Stimulated activated CD8-positive, alpha-beta memory T cell treated with anti-CD3 and anti-CD28 coated beads, Interleukin-4, amount 100 ng/mL, for 4 hours (primary cell): Measurements from ENCODE around the gene ST3GAL5.
A peak's percentile ranks its signal among the peaks of the same experiment; 100 is the strongest.
"Not testable (repeated sequence)": the region's sequence is repeated elsewhere in the genome, so short reads cannot be mapped to it uniquely, and the experiment has no call there.

ENCODE experiments used
- DNase-seq, 2 donors: peaks; one replicate each; pipeline ENCODE4 v3.0.0-alpha.2; 2020; ENCODE audit warnings: low read depth in 2 of 2, low spot score in 1 of 2

Gene ST3GAL5

DNA sequence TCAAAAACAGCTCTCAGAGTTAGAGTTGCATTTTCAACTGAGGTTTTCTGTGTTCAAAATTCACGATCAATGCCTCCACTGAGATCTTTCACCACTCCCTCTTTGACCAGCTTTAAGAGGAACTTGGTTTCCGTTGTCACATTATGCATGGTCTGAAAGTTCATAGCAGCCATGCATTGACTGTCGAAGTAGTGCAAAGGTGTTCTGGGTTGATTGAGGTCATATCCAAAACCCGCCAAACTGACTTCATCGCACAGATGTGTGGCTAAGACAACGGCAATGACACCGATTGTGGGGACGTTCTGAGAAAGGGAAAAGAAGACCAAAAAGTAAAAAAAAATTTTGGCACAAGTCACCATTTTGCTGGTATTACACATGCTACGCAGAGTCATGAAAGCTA lies 48.7 kb downstream of the ST3GAL5 start:
- DNase-seq = no peak

DNA sequence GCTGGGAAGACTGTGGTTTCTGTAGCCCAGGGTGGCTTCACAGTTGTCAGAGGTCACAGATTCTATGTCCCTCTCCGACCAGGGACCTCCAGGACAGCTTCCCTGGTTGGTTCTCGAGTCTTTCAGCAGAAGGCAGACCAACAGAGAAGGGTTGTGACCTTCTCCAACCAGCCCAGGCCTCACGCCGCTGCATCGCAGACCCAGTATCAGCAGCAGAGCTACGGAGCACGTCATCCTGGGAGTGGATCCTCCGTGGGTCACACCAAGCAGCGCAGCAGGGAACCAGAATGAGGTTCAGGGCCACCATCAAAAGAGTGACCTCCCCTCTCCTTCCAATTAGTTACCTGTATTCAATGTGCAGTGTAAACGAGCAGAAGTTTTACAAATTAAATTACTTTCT lies 49.3 kb downstream of the ST3GAL5 start:
- DNase-seq = no peak

DNA sequence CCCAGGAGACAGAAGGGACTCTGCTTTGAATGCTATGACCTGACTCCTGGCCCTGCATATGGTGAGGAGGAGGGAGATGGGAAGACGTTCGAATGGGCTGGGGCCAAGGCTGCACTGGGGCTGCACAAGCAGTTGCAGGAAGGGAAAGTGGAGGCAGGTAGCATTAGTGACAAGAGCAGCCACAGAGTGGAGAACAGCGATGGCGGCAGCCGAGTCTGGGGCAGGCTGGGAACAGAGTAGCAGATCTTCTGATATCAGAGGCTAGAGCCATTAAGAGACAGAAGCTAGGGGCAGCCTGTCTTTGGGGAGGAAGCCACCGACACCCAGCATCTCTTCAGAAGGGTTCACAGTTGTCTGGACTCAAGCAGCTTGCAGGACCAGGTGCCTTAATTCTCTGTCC lies 50.1 kb downstream of the ST3GAL5 start:
- no peak for DNase-seq

DNA sequence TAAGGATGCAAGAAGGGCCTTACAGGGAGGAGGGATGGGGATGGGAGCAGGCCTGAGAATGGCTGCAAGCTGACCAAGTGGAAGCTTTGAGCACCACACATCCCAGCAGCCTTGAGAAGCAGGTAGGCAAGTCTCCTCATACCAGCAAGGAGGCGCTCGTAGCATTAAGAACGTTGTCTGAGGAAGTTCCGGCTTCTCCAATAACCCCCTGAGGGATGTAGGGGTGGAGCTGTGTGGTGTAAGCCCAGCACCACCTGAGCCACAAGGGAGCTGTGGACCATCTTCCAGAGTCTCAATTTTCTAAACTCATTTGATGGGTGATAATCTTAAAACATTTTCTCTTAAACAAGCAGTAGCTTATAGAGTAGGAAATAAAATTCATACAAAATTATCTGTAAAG lies 50.6 kb downstream of the ST3GAL5 start:
- DNase-seq = no peak

DNA sequence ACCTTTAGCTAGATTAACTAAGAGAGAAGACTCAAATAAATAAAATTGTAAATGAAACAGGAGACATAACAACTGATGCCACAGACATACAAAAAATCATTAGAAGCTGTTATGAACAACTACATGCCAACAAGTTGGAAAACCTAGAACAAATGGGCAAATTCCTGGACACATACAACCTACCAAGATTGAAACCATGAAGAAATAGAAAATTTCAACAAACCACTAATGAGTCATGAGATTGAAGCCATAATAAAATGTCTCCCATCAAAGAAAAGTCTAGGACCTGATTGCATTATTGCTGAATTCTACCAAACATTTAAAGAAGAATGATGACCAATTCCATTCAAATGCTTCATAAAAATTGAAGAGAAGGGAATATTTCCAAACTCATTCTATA lies 54.3 kb downstream of the ST3GAL5 start:
- DNase-seq = no peak

DNA sequence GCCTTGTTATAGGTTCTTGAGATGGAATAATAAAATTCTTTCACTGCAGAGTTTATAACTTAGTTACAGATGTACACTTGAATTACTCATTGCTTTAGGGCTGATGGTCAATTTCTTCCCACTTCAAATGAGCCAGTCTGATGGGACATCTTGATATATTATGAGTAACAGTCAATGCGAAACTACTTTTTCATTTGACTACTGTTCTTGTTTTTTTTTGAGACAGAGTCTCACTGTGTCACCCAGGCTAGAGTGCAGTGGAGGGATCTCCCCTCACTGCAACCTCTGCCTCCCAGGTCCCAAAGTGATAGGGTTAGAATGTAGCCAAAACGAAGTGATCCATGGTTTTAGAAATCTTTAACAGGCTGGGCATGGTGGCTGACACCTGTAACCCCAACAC lies 57.1 kb downstream of the ST3GAL5 start:
- no peak for DNase-seq

DNA sequence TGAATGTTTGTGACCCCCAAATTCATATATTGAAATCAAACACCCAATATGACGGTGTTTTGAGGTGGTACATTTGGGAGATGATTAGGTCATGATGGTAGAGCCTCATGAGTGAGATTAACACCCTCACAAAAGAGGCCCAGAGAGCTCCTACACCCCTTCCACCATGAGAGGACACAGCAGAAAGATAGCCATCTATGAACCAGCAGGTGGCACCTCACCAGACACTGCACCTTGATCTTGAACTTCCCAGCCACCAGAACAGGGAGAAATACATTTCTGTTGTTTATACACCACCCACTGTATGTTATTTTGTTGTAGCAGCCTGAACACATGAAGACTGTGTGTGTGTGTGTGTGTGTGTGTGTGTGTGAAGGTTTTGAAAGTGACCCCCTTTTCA lies 58.1 kb downstream of the ST3GAL5 start:
- DNase-seq = no peak

DNA sequence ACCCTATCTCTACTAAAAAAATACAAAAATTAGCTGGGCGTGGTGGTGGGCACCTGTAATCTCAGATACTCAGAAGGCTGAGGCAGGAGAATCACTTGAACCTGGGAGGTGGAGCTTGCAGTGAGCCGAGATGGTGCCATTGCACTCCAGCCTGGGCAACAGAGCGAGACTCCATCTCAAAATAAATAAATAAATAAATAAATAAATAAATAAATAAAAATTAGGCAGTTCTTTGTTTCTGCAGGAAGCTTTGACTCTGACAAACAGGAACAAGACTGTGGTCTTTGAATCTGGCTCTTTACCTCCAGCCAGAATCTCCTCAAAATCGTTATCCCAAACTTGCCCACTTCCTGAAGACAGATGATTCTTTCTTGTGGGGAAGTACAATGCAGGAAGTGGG lies 59.4 kb downstream of the ST3GAL5 start:
- not testable (repeated sequence) for DNase-seq

DNA sequence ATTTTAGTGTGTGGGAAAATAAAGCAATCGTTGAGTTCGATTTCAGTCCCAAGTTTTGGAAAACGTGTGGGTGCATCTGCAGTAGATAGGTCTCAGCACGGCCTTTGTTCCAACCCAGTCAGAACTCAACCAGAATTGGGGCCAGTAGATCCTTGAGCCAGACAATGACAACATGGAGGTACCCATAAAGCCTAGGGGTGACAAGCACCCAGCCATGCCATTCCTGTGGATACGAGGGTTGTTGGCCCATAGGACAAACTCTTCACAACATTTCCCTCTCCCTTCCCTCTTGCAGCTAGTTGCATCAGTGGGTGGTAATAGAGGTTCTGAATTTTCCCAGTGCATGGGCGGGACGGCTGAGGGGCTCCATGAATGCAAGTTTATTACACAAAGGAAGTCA lies 60.1 kb downstream of the ST3GAL5 start:
- DNase-seq = no peak

DNA sequence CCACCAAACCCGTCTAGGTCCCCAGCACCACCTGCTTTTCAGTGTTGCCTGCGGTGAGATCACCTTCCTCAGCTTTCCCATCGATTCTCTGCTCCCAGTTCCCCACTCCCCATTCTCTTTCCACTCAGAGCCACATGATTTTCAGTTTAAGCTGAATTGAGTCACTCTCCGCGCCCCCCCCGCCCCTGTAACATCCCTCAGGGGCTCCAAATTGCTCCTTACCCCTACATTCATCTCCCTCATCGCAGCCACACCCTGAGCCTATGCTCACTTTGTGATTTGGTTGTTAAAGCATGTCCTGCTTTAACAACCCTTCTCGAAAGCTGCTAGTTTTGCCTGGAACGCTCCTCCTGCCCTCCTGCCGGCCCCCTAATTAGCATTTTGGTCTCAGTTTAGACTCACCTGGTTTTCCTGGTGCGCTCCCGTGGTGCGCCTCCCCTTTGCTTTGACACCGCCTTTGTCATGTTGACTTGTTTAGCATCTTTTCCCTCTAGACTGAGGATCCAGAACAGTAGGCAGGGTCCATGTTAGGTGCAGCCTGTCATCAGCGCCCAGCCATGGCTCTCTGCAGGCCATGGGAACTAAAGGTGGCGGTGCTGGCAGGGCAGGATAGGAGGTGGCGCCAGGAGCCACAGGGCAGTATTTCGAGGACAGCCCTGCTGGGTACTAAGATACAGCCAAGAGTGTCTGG lies 60.8 kb downstream of the ST3GAL5 start:
- DNase-seq = no peak

DNA sequence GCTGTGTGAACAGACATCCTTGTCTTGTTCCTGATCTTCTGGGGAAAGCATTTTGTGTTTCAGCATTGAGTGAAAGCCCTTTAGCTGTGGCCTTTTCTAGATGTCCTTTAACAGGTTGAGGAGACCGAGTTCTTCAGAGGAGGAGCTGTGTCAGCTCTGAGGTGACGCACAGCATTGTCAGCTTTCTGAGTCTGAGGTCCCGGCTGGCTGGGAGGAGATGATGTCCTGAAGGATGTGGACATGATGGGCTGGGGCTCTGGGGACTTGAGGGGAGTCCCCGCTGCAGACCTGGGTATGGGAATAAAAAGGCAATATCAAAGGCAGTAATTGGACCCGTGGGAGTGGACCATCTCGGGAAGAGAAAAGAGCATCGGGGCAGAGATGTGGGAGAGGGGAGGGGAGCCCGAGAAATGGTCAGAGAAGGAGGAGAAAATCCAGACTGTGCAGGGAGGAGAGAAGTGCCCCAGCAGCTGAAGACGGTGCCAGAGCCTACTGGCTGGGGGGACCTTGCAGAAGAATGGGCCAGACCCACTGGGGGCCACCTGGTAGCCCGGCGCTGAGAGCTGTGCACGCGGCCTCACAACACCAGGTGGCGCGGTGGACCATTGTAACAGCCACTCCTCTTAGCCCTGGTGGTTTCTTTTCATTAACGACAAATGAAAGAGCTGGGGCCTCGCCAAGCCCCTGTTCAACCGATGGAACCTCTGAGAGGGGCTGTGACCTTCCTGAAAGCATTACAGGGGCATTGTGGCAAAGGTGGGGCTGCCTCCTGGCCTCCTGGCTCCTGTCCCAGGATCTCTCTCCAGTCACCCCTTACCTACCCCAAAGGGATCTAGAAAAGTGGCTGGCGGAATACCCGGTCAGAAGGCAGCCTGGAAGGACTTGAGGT lies 61.6 kb downstream of the ST3GAL5 start:
- DNase-seq = peak; percentile 61 to 72

DNA sequence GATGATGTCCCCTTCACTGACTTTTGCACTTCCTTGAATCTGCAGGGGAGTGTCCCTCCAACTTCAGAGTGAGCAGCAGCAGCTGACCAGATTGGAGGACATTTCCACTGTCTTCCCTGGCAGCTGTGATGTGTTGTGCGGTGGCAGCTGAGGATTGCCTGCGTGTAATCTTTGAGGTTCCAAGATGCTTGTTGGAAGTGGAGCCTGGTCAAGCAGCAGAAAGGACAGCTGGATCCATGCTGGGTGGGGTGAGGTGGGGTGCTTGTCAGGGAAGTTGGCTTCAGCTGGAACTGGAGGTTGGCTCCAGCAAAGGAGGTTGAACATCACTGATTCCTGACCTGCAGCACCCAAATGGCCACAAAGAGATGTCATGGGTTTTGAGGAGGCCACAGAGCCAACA lies 64.8 kb downstream of the ST3GAL5 start:
- DNase-seq = no peak

DNA sequence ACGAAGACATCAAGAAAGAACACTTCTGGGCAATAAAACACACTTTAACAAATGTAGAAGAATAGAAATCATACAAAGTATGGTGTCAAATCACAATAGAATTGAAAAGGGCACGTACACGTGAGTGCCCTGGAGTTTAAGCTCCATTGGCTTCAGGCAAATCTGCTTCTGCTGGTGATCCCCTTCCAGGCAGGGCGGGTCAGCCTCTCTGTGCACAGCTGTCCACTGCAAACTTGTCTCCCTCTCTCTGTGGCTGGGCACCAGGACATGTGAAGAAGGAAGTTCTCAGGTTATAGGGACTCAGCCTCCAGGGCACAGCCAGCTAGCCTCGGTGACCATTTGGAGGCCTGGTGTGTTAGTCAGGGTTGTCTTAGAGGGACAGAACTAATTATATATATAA lies 66.0 kb downstream of the ST3GAL5 start:
- no peak for DNase-seq

DNA sequence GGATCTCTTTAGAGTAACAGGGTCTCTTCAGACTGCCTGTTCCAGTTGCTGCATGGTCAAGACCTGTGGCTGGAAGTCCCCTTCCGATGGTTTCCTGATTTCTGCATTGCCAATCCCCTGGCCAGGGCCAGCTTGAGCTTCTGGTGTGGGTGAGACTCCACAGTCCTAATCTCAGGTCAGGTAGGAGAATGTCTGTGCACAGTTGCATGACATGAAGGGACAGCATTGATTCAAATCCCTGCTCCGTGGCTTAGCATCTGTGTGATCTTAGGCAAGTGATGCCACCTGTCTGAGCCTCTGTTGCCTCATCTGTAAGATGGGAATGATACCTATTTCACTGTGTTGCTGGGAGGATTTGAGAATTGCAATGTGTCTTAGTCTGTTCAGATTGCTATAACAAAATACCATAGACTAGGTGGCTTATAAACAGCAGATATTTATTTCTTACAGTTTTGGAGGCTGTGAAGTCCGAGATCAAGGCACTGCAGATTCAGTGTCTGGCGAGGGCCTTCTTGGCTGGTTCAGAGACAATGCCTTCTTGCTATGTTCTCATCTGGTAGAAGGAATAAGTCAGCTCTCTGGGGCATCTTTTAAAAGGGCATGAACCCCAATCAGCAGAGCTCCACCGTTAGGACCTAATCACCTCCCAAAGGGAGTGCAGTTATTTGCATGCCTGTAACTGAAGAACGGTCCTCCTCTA lies 68.8 kb downstream of the ST3GAL5 start:
- no peak for DNase-seq

DNA sequence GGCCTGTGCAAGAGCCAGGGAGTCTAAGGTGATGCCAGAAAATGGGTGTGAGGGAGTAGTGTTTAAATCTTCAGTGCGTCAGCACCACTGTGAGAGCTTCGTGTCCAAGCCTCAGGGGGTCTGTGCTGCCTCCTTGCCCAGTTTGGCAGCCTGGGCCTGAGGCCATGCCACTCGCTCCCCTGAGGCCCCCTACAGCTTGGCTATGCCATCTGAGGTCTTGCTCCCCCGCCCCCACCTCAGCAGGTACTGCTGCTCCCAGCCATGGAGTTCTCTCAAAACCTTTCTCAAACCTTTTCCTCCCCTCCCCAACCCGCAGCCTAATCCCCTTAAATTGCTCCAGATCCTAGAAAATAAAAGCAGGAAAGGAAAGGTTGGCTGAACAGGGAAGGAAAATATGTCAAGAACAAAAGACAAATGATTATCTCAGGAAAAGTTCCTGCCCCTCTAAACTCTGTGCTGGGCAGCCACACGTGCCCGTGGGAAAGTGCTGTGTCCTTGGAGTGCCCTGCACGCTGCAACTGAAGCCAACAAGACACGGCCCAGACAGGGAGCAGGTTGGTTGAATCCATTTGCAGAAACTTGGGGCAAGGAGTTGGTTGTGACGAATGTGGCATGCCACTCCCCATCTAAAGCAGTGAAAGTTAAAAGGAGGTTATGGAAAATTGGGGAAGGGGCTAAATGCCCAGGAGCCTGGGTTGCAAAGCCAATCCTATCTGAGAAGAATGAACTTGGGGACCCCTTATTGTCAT lies 73.8 kb downstream of the ST3GAL5 start:
- no peak for DNase-seq

DNA sequence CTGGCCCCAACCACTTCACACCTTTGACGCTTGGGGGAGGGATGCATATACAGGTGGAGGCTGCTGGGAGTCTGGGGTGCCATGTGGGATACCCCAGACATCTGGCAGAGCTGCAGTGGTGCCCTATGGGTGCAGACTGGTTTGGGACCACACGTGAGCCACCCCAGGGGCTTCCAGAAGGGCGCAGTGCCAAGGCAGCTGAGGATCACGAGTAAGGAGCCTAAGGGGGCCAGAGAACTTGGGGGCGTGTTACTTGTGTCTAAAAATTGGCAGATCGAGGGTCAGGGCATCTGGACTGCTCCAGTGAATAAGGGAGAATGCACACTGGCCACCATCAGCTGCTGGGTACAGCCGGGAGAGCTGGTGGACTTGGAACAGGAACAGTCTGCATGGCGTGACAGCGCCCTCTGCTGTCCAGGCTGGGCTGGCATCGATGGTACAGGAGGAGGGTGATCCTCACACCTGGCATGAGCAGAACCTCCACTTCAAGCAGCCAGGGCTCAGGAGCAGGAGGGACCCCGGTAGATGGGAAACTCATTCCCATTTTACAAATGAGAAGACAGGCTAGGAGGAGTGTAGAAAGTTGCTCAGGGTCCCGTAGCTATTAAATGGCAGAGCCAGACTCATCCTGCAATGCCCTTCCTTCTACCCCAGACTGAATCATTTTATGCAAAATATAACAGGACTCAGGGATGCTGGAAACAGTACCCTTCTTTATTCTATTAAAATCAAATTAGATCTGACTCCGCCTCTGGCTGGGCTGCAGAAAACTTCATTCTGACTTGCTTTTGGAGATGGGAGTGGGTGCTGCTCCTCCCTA lies 74.6 kb downstream of the ST3GAL5 start:
- peak; percentile 59 to 62 for DNase-seq

DNA sequence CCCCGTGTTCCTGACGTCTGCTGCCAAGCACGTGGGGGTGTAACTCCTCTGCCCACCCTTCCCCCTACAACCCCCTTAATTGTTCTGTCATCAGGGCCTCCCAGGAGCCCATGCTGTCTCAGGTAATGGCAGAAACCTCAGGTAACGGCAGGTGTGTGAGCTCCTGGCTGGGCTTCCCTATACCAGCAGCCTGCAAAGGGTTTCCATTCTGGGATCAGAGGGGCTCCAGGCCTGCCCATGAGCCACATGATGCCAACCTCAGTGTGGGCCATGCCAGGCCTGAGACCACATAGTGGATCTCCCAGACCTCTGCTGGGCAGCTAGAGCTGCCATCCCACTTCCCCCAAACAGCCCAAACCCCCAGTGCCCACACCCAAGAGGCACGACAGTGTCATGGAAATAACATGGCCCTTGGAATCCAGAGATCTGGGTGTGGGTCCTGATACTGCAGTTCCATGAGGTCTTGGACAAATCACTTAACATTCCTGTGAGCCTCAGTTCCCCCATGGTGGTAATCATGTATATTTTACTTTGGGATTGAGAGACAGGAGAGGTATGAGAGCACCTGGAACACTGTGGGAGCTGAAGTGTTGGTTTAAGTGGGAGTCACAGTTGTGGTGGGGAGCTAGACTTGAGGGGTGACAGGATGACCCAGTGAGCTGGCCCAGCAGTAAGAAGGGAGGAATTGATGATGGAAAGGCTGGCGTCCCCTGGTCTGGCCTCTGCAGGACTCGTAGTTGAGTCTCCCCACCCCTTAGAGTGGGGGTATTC lies 75.4 kb downstream of the ST3GAL5 start:
- no peak for DNase-seq

DNA sequence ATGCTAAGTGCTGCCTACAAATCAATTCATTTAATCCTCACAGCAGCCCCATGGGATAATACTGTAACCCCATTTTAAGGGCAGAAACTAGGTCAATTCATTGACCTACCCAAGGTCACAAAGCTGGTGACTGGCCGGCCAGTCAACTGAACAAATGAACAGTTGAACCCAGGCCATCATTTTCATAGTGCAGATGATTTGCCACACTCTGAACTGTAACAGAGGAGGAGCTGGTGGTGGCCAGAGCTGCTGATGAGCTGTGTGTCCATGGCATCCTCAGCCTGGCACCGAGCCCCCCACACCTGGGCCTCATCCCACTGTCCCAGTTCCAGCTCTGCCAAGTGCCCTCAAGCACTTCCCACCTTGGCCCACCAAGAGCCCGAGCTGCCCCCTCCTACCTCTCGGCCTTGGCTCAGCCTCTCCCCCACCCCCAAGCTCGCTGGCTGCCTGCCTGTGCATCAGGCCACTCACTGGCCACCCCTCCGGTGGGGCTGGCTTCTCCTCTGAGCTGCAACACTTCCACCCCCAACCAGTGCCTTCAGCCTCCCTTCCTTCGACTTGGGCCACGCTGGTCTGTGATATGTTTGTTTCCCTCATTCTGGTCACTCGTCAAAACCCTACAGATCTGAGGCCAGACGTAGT lies 76.6 kb downstream of the ST3GAL5 start:
- DNase-seq = no peak
